Epithelial cell of esophagus (primary cell): ENCODE data around the gene TPRG1.
A peak's percentile ranks its signal among the peaks of the same experiment; 100 is the strongest.

Source experiments
- DNase-seq: peaks from one replicate; pipeline ENCODE4 v3.0.0; 2010; ENCODE audit warnings: low read depth
- H3K4me3 ChIP-seq: 2 replicates; pipeline ENCODE4 v1.5.1; 2011; ENCODE audit warnings: mild to moderate bottlenecking, low read length, control low read depth
- CTCF ChIP-seq: IDR thresholded peaks from 2 replicates; pipeline ENCODE4 v1.5.1; 2011; ENCODE audit warnings: low read depth, mild to moderate bottlenecking, low read length, control low read depth, inconsistent platforms; ENCODE audit not compliant: insufficient read depth; ENCODE audit errors: missing control alignments

The TPRG1 gene

GRCh38 chr3:189273736-189274135 lies 102.0 kb downstream of the TPRG1 start:
- no peak overlapping the region for H3K4me3 ChIP-seq
- peak; percentile 72 for DNase-seq
- no peak for TF ChIP-seq CTCF

DNA sequence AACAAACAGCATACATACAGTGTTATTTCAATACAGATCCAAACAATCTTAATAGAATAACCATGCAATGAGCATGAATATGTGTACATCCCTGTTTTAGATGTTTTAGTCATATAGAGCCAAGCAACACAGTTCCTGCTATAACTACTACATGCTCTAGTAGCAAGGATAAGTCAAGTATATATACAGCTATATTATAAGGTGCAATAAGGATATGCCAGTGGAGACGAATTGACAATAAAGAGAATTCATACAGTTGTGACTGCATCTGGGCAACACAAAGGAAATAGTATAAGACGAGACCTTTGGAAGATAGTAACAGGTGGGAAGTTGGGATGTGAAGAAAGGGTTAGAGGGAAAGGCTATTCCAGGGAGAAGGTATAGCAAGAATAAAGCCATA lies 103.4 kb downstream of the TPRG1 start:
- no peak for TF ChIP-seq CTCF
- DNase-seq = no peak
- H3K4me3 ChIP-seq = no peak overlapping the region

GRCh38 chr3:189275852-189276251 lies 104.1 kb downstream of the TPRG1 start:
- TF ChIP-seq CTCF = no peak
- no peak for DNase-seq
- no peak overlapping the region for H3K4me3 ChIP-seq

DNA sequence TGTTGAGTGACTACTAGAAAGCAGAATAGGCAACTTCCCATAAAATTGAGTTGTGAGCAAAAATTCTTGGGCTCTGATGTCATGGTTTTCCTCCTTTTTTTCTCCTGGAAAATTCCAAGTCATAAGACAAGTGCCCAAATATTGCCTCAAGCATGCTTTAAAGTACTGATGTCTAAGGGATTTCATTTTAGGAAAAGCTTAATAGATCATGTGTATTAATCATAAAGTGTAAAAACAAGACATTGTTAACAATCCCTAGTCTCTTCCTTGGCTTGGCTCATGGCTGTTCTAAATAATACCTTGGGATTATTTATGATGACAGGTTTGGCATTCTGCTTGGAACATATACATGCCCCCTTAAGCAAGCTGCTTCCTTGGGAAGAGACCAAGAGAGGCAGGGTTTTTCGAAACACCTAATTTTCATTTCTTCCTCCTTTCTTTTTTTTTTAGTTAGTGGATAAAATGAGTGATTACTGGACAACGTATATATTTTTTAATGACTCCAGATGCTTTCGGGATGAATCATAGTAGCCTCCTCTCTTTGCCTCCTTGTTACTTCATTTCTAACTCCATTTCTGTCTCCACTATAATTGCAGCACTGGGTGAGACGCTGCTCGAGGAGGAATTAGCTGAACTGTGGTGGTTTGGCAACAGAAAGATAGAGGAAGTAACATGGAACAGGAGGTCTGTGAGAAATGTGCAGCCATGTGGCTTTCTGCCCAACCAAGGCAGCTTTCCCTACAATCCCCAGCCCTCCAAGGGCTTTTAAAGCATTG lies 104.9 kb downstream of the TPRG1 start:
- no peak overlapping the region for H3K4me3 ChIP-seq
- peak; percentile 75 for DNase-seq
- no peak for TF ChIP-seq CTCF

GRCh38 chr3:189277711-189278110 lies 105.9 kb downstream of the TPRG1 start:
- TF ChIP-seq CTCF = no peak
- no peak overlapping the region for H3K4me3 ChIP-seq
- DNase-seq = peak; percentile 72

GRCh38 chr3:189278221-189278620 lies 106.5 kb downstream of the TPRG1 start:
- TF ChIP-seq CTCF = no peak
- no peak for DNase-seq
- H3K4me3 ChIP-seq = no peak overlapping the region

- H3K4me3 ChIP-seq = no peak overlapping the region
- peak; percentile 46 for DNase-seq
- no peak for TF ChIP-seq CTCF
These were observed 110.4 kb downstream of the TPRG1 start for GRCh38 chr3:189282189-189282588.
